ENCODE results near the gene CHMP2A.
A peak's percentile ranks its signal among the peaks of the same experiment; 100 is the strongest.
"Not testable (repeated sequence)": the region's sequence is repeated elsewhere in the genome, so short reads cannot be mapped to it uniquely, and the experiment has no call there.

Gene CHMP2A

DNA sequence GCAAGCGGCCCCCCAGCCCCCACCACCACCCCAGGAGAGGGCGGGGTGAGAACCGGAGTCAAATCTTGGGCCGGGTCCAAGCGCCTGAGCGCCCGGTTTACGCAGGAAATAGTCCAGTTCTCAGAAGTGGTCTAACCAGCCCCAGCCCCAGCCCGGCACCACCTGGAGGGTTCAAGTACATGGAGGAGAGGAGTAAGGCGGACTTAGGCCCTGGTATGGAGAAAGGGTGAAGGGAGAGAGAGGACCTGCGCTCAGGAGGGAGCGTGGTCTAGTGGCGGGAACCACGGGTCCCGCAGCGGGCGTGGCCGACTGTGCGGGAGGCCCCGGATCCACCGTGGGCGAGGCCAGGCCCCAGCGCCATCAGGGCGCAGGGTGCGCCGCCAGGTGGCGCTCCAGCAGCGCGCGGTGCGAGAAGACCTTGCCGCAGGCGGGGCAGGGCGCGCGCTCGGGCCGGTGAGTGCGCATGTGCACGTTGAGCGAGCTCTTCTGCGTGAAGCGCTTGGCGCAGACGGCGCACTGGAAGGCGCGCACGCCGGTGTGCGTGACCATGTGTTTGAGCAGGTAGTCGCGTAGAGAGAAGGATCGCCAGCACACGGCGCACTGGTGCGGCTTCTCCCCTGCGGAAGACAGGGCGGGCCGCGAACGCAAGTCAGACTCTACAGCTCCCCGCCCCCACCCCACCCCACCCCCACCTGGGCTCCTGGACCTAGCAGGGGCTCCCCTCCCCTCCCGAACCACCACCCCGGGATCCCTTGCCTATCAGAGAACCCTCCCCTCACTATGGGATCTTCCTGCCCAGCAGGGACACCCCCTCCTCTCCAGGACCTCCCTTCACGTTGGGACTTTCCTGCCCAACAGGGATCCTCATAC lies 41.0 kb downstream of the CHMP2A start:
- peak; percentile 97 for FAIRE-seq
- peak; percentile 96 for DNase-seq (ENCODE audit: insufficient read length, low spot score)

- FAIRE-seq (no peak), DNase-seq (ENCODE audit: insufficient read length, low spot score) (no peak)
Measured at GRCh38 chr19:58513213-58513693, 41.7 kb downstream of the CHMP2A start.

DNA sequence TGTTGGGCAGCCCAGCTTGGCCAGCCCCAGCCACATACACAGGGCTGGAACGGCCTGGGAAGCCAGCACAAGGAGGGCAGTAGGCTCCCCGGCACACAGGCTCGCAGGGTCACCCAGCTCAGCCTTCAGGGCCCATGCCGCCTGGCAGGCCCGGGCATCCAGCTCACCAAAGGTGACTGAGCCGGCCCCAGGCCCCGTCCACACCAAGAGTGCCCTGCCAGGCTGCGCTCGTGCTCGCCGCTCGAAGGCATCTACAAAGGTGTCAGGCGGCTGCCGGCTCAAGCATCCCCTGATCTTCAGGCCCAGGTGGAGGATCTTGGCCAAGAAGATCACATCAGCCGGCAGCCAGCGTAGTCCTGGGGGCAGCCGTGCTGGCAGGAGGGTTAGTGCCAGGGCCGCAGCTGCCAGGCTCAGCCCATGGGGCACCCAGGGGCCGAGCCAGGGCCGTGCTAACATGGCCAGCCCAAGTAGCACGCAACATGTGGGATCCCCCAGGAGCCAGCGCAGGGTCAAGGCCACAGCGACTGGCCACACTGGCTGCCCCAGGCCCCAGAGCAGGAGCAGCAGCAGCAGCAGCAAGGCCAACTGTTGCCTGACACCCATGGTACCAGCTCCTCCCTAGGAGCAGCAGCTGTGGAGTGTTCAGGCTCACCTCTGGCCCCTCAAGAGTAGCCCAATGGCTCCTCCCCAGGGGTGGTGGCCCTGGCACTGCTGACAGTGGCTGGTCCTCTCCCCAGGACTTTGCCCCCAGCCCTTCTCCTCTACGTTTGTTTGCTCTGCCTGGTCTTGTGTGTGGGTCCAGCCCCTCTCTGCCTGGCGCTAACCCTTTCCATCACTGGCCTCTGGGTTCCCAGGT lies 43.3 kb downstream of the CHMP2A start, which contains the start of gene SLC27A5:
SLC27A5 (minus strand) TSS at position 640 of the 856 bp plus-strand sequence; CDS start at position 603, 37 bp downstream.
- DNase-seq (ENCODE audit: insufficient read length, low spot score): no peak

DNA sequence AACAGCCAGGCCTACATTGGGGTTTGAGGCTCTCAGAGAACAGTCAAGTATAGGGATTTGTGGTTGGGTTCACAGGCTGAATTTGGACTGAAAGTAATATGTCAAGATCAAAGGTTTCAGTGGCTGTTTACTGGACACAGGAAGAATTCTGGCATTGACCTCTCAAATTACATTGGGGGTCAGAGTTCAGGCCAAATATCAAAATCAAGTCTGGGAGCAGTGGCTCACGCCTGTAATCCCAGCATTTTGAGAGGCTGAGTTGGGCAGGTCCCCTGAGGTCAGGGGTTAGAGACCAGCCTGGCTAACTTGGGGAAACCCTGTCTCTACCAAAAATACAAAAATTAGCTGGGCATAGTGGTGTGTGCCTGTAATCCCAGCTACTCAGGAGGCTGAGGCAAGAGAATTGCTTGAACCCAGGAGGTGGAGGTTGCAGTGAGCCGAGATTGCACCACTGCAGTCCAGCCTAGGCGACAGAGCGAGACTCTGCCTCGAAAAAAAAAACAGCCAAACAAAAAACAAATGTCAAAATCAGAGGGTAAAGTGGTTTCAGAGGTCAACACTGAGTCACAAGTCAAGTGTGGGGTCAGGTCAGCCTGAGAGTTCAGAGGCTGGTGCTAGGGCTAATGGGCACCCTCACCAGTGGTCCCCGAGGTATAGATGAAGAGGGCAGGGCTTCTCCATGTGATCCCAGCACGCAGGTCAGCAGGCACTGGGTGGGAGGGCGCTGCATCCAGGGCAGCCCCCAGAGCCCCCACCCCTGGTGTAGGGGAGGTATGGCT lies 44.6 kb downstream of the CHMP2A start:
- FAIRE-seq (no peak), DNase-seq (ENCODE audit: insufficient read length, low spot score) (no peak)

More for the DNA sequence above, 43.3 kb downstream of the CHMP2A start, which contains the start of gene SLC27A5:
- no peak for FAIRE-seq

- no peak for DNase-seq (ENCODE audit: insufficient read length, low spot score)
- no peak for FAIRE-seq
Measured at GRCh38 chr19:58509731-58510083, 45.2 kb downstream of the CHMP2A start.

DNA sequence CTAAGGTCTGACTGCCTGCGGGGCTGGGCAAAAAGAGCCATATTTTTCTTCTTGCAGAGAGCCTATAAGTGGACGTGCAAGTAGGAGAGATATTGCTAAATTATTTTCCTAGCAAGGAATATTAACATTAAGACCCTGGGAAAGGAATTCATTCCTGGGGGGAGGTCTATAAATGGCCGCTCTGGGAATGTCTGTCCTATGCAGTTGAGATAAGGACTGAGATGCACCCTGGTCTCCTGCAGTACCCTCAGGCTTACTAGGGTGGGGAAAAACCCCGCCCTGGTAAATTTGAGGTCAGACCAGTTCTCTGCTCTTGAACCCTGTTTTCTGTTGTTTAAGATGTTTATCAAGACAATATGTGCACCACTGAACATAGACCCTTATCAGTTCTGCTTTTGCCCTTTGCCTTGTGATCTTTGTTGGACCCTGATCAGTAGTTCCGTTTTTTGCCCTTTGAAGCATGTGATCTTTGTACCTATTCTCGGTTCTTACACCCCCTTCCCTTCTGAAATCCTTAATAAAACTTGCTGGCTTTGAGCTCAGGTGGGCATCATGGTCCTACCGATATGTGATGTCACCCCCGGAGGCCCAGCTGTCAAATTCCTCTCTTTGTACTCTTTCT lies 47.2 kb downstream of the CHMP2A start:
- not testable (repeated sequence) for DNase-seq (ENCODE audit: insufficient read length, low spot score); FAIRE-seq
